Measurements from ENCODE around the gene ITGAV.
"Not testable (repeated sequence)": the region's sequence is repeated elsewhere in the genome, so short reads cannot be mapped to it uniquely, and the experiment has no call there.

Gene ITGAV

DNA sequence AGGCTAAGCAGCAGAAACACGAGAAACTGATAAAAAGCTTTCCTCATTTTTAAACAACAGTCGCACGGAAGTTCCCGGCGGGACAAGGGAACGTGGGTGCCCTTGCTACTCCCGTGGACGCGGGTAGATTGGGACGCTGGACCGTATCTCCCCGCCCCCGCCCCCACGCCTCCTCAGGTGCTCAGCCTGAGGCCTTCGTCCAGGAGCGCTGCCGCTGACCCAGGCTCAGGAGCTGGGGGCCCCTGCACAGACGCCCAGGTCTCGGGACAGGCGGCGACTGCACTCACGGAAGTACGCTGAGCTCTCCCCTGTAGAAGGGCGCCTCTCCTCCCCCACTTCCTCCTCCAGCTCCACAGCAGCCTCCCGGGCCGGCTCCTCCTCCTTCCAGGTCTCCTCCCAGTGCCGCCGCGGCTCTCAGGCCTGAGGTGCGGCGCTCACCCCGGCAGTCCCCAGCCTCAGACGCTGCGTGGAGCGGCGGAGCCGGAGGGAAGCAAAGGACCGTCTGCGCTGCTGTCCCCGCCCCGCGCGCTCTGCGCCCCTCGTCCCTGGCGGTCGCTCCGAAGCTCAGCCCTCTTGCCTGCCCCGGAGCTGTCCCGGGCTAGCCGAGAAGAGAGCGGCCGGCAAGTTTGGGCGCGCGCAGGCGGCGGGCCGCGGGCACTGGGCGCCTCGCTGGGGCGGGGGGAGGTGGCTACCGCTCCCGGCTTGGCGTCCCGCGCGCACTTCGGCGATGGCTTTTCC lies at the start of gene ITGAV:
TSS of gene ITGAV (plus strand) at position 445 of the 738 bp plus-strand sequence. CDS start at position 728, 283 bp downstream.
- DNase-seq (ENCODE audit: low read depth, low spot score): peak; percentile 94

DNA sequence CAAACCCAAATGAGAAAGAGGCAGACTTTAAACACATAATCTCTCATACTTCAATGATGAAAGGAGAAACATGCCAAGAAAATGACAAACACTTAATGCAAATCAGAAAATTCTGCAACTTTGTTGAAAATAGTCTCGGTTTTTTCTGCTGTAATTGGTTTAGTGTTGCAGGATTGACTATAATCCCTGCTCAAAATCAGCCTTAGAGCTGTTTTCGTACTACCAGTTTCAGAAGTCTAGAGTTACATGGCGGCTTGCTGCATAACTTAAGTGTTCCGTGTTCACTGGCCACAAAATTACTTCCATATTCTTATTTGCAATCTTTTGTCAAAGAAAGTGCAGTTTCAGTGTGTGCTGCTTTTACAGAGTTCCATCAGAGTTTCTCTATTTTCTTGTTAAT lies 48.9 kb upstream of the ITGAV start:
- DNase-seq (ENCODE audit: low read depth, low spot score): no peak

DNA sequence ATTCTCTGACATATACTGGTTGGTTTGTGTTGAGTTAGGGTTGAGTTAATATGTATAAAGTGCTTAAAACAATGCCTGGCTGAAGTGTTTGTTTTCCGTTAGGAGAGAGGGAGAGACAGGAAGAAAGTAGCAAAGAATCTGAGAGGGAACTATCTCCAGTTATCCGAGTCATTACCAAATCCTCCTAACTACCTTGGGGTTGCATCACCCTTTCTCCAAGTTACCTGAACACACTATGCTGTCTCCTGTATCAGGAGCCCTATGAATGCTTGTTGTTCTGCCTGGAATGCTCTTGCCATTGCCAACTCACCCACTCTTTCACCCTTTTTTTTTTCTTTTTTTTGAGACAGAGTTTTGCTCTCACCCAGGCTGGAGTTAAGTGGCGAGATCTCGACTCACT lies 47.9 kb upstream of the ITGAV start:
- DNase-seq (ENCODE audit: low read depth, low spot score): no peak

DNA sequence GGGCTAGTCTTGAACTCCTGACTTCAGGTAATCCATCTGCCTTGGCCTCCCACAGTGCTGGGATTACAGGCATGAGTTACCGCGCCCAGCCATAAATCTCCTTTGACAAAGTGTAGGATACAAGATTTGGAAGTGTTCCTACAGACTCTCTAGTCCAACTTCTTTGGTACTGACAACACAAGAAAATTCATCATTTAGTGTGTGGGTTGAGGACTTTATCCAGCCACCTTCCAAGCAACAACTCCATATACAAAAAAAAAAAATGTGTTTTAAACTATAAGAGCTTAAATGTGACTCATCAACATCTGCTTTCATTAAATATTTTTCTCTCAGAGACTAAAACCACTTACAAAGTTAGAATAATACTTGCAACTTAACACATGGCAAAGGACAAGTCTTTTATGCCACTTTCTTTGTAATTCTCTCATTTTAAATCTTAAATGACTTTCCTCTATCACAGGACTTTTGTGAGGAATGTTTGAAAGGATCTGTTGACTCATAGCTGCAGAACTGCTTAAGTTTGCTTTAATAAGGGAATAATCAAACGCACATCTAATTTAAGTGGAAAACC lies 46.2 kb upstream of the ITGAV start:
- DNase-seq (ENCODE audit: low read depth, low spot score): peak; percentile 9

DNA sequence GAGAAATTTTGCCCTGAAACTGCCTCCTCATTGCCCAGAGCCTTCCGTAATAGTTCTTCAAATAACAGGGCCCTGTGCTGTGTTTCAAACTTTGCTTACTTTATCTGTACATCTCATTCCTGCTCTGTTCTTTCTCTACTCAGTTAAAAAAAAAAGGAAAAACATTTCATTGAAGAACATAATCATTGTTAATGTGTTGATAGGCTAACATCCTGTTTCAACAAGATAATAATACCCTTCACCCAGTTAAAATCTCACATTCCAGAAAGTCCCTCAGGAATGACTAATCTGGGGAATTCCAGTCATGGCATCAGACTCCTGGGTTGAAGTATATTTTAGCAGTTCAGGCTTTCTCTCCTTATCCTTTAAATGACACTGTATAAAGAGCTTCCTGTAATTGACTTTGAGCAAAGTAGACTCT lies 45.6 kb upstream of the ITGAV start:
- DNase-seq (ENCODE audit: low read depth, low spot score): peak; percentile 19

DNA sequence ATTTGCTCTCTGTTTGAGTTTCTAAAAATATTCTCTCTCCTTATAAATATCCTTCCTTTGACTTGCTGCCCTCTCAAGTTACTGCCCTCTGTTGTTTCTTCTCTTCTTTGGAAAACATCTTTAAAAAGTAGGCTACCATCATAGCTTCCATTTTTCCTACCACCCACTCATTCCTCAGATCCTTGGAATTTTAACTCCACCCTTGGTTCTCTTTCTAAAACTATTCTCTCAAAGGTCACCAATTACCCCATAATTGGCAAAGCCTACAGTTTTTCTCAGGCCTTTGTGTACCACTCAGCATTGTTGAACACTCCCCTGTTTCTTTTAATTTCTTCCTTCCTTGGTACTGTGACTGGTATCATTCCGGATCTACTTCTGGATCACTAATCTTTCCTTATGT lies 43.0 kb upstream of the ITGAV start:
- DNase-seq (ENCODE audit: low read depth, low spot score): no peak

DNA sequence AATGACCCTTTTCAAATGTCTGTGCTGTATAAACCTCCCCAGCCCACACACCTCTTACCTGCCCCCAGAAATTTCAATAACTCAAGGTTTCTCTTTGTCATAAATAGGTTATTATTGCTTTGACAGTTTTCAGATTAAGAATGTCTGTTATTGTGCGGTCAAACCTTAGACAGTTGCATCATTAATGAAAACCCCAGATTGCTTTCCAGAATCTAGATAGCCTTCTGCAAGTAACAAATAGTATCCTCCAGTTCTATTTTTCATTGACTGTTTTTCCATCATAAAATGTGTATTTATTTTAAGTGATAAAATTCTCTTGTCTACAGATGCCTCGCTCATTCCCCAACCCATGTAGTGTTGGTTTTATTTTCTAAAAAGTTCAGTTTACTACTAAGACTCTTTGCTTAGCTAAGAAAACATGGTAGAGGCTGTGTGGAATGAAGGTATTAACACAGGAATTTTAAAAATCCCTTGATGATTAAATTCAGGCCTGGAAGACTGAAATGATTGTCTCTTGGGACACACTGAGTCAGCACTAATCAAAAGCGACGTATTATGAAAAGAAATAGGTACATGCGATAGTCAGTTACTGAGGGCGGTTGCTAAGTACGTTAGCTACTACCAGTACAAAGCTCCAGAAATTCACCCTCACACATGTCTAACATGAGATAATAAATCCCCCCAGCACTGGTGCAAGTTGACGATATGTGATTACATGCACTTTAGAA lies 38.4 kb upstream of the ITGAV start:
- DNase-seq (ENCODE audit: low read depth, low spot score): no peak

DNA sequence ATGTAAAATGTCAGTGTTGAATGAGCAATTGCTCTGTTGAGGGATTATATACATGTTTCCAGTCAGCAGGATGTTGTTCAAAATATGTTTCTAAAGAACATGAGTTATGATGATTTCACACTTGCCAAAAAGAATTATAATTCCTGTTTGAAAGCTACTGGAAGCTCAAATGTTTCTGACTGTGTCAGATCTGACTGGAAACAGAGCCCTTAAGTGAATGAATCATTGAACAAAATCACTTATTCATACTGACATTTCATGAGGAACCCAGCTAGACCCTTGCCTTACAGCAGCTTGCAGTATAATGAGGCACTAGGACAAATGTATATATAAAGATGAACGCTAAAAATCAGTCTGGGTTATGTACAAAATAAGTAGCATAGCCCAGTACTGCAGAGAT lies 35.4 kb upstream of the ITGAV start:
- no peak for DNase-seq (ENCODE audit: low read depth, low spot score)

DNA sequence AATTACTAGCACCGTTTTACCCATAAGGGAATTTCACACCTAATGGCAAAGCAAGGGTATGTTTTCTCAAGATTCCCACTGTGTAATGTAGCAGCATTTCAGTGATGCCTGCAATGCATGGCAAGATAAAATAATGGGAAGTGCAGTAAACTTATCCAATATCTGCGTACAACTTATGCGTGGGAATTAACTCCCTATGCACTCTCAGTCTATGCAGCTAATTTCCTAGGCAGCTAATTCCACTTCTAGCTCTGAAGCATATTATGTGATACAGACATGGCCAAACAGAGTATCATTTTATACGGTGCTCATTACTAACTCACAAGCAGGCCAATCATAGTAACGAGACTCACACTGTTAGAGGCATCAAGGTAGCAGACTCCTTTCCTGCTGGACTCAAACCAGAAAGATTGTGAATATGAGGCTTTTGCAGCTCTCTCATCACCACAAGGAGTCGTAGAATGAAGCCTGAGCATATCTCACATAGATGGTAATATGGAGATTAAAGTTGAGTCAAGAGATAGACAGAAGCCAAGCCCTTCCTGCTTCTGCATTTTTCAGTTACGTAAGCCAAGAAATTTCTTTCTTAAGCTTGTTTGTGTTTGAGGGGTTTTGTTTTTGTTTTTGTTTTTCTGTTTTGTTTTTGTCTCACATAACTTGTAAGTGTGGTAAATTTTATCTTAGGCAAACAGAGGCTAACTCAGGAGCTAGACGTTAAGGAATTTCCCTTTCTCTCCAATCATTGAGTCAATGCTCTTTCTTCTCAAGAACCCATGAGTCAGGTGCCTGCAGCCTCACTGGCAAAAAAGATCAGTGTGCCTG lies 34.8 kb upstream of the ITGAV start:
- no peak for DNase-seq (ENCODE audit: low read depth, low spot score)

DNA sequence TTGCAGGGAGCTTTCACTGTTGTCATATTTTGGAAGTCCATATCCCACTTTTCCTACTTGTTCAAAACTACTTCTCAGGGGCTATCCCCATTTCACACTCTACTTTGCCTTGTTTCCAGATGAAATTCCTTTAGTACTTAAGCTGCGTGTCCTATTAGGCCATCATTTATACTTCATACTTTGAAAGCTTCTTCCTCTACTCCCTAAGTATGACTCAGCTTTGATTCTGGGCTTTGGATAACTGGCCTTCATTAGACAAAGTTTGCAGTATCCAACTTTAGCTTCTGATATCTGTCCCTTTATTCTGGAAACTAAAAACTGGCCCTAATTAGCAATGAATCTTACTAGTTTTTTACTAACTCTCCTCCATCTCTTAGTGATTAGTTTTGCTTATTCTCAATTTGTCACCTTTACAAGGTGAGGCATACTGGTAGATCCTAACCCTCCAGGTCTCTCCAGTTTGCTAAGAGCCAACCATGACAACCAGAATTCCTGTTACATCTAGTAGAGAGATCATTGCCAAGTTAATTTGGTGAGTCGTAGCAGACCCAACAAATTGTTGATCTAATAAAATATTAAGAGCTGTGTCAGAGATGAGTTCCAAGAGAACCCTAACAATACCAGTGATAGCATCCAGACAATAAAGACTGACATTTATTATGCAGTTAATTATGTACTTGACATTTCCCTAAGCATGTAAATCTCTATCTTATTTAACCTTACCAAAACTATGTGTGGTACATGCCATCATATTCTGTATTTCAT lies 31.2 kb upstream of the ITGAV start:
- no peak for DNase-seq (ENCODE audit: low read depth, low spot score)

DNA sequence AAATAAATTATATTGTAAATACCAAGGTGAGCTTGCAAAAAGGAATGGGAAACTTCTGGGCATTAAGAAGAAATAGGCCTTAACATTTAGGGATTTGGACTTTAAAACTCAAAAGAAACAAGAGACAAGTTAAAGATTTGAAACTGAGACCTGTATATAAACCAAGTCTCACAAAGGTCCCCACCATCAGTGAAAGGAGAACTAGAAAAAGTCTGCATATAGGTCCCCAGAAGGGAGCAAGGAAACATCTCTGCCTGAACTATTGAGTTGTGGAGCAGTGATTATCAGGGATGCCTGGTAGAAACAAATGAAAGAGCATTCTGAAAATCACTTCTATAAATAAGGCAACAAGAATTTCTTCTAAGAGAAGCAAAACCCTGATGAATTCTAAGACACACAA lies 30.5 kb upstream of the ITGAV start:
- DNase-seq (ENCODE audit: low read depth, low spot score): no peak

DNA sequence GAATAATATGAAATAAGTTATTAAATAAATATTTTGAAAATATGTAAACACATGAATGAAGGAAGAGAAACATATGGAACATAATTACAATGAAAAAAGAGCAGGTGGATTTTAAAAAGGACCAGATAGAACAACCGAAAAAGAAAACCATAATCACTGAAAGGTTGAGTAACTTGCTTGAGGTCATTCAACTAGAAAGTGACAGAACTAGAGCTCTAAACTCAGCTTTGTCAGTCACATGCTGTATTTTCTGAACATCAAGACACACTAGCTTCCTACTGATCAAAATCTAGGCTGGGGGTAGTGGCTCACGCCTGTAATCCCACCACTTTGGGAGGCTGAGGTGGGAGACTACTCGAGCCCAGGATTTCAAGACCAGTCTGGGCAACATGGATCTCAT lies 30.0 kb upstream of the ITGAV start:
- no peak for DNase-seq (ENCODE audit: low read depth, low spot score)

DNA sequence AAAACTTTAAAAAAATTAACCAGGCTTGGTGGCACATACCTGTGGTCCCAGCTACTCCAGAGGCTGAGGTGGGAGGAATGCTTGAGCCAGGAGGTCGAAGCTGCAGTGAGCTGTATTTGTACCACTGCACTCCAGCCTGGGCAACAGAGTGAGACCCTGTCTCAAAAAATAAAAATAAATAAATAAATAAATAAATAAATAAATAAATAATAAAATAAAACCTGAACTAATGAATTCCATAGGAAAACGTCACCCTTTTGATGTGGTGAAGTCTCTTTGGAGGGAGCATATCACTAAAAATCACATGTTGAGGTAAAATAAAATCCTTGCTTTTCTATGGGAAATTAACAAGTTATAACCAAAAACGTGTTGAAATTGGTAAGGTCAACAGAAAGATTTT lies 29.6 kb upstream of the ITGAV start:
- no peak for DNase-seq (ENCODE audit: low read depth, low spot score)

DNA sequence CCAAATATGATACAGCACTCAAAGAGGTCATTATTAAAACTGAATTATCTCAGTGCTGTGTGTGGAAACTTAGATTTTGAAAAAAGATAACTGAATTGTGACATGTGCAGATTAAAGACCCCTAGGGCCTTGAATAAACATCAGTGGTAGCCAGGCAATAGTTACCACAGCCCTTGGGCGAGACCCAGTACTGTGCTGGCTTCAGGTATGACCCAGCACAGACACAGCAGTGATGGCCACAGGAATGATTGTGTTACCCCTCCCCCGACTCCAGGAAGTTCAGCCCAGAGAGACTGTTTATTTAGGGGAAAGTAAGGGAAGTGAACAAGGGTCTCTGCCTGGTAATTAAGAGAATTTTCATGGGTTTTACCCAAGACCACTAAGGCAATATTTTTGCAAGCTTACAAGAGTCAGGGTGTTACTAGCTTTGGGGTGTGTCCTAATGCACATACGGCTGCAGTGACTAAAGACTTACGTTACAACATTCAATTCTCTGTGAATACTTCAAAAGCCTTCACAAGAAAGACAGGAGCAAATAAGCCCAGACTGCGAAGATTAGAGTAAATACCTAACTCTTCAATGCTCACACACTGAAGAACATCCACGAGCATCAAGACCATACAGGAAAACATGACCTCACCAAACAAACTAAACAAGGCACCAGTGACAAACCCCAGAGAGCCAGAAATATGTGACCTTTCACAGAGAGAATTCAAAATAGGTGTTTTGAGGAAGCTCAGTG lies 28.2 kb upstream of the ITGAV start:
- peak; percentile 28 for DNase-seq (ENCODE audit: low read depth, low spot score)

DNA sequence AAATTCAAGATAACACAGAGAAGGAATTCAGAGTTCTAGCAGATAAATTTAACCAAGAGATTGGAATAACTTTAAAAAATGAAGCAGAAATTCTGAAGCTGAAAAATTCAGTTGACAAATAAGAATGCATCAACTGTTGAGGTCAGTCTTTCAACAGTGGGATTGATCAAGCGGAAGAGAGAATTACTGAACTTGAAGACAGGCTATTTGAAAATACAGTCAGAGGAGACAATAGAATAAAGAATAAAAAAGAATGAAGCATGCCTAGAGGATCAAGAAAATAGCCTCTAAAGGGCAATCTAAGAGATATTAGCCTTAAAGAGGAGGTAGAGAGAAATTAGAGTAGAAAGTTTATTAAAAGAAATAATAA lies 27.7 kb upstream of the ITGAV start:
- DNase-seq (ENCODE audit: low read depth, low spot score): no peak

DNA sequence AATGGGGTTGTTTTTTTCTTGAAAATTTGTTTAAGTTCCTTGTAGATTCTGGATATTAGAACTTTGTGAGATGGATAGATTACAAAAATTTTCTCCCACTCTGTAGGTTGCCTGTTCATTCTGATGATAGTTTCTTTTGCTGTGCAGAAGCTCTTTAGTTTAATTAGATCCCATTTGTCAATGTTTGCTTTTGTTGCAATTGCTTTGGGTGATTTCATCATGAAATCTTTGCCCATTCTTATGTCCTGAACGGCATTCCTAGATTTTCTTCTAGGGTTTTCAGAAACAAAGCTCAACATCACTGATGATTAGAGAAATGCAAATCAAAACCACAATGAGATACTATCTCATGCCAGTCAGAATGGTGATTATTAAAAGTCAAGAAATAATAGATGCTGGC lies 21.3 kb upstream of the ITGAV start:
- DNase-seq (ENCODE audit: low read depth, low spot score): not testable (repeated sequence)

DNA sequence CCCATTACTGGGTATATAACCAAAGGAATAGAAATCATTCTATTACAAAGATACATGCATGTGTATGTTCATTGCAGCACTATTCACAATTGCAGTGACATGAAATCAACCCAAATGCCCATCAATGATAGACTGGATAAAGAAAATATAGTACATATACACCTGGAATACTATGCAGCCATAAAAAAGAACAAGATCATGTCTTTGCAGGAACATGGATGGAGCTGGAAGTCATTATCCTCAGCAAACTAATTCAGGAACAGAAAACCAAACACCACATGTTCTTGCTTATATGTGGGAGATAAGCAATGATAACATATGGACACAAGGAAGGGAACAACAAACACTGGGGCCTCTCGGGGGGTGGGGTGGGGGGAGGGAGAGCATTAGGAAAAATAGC lies 20.7 kb upstream of the ITGAV start:
- not testable (repeated sequence) for DNase-seq (ENCODE audit: low read depth, low spot score)

DNA sequence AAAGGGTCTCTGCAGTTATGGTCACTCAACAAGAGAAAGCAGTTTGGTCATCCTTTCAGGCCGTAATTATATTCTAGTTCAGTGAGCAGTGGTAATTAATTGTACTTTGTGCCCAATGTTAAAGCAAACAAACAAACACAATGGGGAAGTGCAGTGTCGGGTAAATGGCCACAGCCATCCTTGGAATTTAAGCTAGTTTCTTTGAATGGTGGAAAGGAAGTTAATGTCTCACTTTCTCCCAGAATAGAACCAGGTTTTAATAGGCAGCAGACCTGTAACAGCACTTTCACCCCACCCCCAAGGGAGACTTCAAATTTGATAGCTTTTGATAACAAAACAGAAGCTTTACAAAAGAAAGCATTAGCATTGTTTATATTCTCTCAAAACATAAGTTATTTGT lies 20.0 kb upstream of the ITGAV start:
- no peak for DNase-seq (ENCODE audit: low read depth, low spot score)

DNA sequence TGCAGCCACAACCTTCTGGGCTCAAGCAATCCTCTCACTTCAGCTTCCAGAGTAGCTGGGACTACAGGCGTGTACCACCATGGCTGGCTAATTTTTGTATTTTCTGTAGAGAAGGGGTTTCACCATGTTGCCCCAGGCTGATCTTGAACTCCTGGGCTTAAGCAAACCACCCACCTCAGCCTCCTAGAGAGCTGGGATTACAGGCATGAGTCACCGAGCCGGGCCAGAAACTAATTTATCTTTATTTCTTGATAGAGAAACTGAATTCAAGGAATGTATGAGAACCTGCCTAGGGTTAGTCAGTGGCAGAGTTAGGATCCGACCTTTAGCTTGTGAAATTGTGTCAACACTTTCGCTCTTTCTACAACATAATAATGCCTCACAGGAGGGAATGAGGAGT lies 19.3 kb upstream of the ITGAV start:
- DNase-seq (ENCODE audit: low read depth, low spot score): peak; percentile 35

DNA sequence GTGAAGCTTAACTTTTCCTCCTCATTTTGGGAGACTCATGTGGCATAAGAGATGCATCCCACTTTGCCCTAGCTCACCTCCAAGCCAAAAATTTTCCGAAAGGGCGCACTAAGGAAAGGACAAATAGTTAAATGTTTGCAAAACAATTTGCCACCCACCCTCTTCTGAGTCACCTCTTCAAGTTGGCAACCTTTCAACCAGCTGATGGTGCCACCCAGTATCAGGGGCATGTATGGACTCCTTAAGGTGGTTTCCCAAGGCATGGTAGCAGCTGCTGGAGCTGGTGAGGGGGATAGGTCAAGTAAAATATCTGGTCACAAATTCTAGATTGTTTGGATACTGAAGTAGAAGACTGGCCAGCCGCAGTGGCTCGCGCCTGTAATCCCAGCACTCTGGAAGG lies 17.2 kb upstream of the ITGAV start:
- no peak for DNase-seq (ENCODE audit: low read depth, low spot score)

DNA sequence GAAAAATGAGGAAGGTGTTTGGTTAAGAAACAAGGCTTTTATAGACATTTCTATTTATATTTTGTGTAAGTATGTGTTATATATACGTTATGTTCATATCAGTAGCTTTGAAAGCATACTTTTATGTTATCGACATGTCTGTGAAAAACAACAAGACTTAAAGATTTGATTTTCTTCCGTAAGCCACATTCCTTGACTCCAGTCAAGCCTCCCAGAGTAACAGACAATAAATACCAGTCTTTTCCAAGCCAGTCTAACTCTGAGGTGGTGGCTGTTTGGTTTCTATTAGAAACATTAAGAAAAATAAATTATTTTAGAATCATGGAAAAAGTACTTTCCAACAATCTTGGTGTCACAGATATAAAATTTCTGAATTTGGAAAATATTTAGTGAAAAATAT lies 16.3 kb upstream of the ITGAV start:
- no peak for DNase-seq (ENCODE audit: low read depth, low spot score)

All from ELF-1 (cell line).